HG02885 (cell line): ENCODE measurements around the gene HDLBP.
"Not testable (repeated sequence)": the region's sequence is repeated elsewhere in the genome, so short reads cannot be mapped to it uniquely, and the experiment has no call there.

Source experiments
- ATAC-seq: cut with Tn5 transposase; IDR thresholded peaks from one replicate; pipeline ENCODE4 v1.9.1; 2021; ENCODE audit warnings: mild to moderate bottlenecking; ENCODE audit not compliant: unreplicated experiment, poor library complexity

HDLBP gene

DNA sequence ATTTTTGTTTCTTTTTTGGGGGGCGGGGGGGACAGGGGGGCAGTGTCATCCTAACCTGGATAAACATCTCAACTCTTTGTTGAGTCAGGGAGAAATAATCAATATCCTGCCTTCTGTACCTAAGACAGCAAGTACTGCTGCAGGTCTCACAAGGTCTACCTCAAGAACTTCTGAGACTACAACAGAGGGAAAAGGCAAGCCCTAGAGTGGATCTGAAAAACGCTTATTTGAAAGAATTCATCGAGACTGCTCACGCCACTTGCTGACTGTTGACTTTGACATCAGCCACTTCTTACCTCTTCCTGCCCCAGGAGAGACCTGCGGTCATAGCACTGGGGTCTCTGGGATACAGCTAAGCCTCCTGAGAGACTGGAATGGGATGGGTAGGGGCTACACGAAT lies 8.4 kb downstream of the HDLBP start:
- no peak for ATAC-seq

DNA sequence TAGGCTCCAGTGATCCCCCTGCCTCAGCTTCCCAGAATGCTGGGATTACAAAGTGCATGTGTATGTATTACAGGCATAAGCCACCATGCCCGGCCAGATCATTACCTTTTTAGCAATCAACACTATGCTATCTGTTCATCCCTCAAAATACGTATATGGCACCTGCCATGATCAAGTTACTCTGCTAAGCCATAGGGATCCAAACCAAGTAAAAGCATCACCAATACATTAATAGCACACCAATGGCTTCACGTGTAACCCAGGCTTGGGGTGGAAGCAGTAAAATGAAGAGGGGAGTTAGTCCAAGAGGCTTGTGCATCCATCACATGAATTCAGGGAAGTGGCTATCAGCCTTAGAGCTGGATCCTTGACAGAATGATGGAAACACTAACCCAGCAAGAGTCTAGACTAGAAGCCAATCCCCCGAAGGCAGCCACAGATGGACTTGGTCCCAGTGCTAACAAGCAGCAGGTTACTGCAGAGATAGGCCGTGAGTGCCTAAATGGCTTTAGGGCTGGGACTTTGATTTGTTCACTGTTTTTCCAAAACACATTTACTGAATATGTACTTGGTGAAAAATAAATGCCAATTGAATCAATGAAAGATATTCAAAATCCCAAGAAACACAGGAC lies 11.3 kb downstream of the HDLBP start:
- no peak for ATAC-seq

DNA sequence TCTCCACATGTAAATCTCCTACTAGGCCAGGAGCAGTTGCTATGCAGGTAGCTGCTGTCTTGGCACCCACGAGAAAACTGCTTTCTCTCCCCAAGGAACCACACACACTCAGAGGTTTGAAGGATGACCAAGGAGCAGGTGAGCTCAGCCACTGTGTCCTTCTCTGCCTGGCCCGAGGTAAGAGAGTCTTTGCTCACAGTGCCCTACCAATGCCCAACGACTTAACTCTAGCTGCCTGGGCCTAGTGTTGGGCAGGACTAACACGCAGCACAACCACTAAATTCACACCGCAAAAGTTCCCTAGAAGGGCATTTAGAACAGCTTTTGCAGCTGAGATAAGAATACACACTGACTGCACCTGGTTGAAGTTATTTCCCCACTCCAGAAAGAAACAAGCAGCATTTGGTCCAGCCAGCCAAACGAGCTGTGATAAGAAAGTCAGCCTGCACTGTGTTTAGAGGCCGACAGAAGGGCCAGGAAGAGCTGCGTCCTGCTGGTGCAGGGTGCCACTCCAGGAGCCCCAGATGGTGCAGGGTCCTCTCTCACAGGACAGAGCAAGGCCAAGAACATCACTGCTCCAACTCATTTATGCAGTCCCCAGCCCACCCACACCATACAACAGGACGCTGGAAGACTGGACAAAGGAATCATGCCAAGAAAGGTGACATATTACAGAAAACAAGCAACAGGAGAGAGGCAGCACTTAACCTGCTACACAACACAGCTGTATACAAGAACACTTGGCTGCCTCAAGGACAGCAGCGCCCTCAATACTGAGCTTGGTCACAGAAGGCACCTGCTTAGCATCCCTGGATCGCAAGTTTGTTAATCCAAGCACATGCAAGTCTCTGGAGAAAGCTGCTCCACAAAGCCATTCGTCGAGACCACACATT lies 12.5 kb downstream of the HDLBP start:
- no peak for ATAC-seq

DNA sequence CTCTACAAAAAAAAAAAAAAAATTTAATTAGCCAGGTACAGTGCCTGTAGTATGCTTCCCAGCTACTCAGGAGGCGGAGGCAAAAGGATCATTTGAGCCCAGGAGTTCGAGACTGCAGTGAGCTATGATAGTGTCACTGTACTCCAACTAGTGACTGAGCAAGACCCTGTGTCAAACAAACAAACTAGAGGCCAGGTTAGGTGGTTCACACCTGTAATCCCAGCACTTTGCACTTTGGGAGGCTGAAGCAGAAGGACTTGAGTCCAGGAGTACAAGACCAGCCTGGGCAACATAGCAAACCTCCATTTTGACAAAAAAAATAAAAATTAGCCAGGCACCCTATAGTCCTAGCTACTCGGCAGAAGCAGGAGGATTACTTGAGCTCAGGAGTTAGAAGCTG lies 13.4 kb downstream of the HDLBP start:
- ATAC-seq = no peak

DNA sequence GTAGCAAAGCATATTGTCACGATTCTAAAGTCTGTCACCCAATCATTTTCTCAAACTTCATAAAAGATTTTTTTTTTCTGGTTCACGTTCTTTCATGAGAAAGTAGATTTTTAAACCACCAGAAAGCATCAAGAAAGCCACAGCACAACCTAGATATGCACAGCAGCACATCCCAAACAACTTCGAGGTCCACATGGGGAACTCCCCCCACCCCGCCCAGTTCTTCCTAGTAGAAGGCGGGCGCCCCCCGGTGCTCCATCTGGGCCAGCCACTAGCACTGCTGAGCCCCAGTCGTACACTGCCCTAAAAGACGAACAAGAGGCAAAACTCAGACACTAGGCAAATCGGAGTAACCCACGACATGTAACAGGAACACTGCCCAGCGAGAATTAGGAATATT lies 15.5 kb downstream of the HDLBP start:
- no peak for ATAC-seq

DNA sequence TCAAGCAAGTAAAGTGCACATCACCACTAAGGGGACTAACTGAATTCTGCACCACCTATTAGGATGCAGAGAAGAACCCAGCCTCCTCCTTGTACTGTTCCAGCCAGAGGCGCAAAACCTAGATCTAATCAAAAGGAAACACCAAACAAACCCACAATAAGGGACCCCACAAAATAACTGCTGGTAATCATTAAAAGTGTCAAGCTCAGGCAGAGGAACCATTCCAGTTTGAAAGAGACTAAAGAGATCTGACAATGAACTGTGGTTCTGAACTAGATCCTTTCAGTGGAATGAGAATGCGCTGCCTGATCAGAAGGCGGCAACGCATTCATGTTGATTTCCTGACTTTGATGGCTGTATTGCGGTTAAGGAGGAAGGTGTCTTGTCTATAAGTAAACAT lies 16.8 kb downstream of the HDLBP start:
- no peak for ATAC-seq

DNA sequence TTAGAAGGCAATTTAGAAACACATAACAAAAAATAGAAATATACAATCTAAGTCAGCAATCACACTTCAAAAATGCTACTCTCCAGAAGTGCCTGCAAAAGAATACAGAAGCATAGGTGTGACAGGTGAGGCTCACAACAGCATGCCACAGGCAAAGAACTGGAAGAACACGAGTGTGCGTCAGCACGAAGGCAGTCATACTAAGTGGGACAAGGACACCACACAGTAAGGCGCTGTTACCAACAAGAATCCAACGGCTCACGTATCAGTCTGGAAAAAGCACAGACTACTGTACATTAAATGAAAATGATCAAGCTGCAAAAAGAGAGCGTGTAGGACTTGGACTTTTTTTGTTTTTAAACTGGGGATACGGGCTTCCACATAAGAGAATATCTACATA lies 18.7 kb downstream of the HDLBP start:
- ATAC-seq = no peak

DNA sequence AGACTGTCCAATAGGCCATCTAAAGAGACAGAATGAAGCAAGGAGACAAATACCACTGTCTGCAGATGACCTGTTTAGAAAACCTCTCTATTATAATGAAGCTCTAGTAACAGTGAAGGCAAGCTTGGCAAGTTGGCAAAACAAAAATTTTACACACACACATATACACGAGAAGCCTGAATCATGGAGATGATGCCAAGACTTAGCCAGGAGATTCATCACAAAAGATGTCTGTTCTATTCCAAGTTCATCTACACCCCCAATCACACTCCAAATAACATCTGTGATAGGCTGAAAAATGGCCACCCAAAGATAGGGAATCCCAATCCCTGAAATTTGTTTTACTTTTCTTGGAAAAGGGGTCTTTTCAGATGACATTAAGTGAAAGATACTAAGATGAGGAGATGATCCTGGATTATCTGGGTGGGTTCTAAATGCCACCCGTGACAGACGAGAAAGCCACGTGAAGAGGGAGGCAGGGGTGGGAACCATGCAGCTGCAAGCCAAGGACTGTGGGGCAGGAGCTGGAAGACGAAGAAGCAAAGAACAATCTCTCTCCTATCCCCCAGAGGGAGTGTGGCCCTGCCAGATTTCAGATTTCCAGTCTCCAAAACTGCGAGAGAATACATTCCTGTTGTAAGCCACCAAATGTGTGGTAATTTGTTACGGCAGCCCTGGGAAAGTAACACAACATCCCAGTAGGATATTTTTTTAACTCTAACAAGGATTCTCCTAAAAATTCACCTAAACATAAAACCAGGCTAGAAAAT lies 20.0 kb downstream of the HDLBP start:
- no peak for ATAC-seq

DNA sequence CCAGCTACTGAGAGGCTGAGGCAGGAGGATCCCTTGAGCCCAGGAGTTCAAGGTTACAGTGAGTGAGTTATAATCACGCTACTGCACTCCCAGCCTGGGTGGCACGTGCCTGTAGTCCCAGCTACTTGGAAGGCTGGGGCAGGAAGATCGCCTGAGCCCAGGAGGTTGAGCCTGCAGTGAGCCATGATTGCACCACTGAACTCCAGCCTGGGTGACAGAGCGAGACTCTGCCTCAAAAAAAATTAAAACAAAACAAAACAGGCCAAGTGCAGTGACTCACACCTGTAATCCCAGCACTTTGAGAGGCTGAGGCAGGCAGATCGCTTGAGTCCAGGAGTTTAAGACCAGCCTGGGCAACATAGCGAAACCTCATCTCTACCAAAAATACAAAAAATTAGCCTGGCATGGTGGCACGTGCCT lies 22.1 kb downstream of the HDLBP start:
- ATAC-seq = not testable (repeated sequence)

DNA sequence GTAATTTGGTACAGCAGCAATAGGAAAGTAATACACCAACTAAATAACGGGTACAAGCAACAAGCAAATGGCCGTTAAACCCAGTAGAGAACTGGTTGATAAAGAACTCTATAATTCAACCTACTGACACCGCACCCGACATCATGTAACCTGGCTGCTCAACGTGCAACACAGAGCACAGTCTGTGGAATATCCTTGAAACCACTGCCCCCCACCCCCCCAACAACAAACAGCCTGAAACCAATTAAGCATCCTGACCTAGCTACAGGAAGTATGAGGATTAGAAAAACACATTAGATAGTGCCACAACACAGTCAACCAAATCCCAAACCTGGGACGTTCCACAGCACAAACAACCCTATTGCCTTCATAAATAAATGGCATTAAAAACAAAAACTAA lies 23.5 kb downstream of the HDLBP start:
- no peak for ATAC-seq

DNA sequence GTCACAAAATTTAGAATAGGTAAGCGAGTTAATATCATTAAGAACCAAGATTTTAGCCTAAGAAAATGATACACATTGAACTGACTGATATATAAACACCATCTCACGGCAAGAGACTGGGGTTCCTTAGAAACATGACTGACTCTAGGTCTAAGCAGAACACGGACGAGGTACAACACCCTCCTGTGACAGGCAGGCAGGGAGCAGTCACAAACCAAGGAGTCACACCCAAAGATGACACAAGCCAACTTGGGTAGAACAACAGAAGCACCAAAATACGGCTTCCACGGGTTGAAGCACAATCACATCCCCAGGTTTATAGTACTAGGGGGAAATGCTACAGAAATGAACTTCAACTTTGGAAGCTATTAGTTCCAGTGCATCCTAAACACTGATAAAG lies 24.3 kb downstream of the HDLBP start:
- no peak for ATAC-seq

DNA sequence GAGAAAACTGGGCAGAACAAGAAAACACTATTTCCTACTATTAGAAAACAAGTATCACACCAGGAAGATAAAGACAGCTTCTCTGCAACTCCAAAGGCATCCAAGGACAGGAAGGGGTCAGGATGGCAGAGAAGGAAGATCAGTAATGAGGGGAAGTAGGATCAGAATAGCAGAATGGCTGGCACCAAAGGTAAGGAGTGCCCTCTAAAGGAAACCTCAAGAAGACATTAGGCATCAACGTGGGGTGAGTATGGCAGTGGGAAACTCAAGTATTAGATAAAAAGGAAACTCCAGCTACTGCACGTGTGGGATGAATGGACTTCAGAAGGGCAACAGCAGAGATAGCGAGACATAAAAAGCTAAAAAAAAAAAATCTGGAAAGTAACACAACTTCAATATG lies 25.9 kb downstream of the HDLBP start:
- no peak for ATAC-seq

DNA sequence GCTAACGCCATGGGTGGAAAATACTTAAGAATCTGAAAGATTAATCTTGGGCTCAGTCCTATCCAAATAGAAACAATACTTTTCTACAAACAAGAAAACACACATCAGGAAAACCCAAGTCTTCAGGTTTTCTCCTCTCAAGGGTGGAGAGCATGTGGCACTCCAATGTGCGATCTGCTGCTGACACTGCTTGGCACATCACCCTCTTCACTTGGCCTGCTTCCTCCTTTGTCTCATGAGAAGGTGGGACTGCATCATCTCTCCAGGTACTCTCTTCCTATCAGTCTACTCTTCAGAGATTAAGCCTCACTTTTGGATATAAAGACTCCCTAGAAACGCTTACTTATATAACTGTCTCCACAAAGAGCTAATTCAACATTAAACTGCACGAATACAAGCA lies 26.4 kb downstream of the HDLBP start:
- ATAC-seq = no peak

DNA sequence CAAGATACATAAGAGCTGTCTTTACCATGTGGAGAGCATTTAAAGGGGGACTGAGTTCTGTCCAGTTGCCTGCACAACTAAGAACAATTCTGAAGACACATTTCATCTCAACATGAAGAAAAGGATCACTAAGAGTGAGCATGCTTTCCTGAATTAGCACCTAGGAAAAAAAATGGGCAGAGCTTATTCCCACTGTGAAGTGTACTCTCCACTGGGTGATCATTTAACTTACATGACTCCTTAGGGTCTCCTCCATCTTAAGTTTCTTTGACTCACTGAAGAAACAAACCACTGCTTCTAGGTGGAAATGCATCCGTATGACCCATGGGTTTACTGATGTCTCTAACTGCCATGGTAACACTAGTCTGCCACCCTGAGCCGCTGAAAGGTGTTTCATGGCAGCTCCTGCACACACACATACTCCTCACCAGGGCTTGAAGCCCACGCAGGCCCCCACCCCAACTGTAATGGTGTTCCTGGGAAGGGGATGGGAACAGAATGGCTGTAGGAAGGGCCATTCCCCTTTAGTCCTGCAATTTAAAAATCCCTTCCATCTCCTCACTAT lies 27.1 kb downstream of the HDLBP start:
- no peak for ATAC-seq

DNA sequence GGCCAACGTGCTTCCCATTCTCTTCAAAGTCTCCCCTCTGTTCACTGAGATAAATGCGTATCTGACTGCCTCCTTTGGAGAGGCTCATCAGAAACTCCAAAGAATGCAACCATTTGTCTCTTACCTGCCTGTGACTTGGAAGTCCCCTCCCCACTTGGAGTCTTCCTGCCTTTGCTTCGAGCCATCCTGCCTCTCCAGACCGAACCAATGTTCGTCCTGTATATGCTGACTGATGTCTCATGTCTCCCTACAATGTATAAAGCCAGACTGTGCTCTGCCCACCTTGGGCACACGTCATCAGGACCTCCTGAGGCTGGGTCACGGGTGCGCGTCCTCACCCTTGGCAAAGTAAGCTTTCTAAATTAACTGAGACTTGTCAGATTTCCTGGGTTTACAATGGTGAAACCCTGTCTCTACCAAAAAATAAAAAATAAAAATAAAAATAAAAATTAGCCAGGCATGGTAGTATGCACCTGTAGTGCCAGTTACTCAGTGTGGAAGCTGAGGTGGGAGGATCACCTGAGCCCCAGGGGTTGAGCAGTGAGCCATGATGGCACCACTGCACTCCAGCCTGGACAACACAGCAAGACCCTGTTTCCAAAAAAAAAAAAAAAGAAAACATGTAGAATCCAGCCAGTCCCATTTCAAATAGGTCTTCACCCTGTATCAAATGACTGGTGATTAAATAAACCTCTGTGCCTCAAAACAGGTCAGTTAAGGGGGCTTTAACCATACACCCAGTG lies 29.0 kb downstream of the HDLBP start:
- ATAC-seq = no peak

DNA sequence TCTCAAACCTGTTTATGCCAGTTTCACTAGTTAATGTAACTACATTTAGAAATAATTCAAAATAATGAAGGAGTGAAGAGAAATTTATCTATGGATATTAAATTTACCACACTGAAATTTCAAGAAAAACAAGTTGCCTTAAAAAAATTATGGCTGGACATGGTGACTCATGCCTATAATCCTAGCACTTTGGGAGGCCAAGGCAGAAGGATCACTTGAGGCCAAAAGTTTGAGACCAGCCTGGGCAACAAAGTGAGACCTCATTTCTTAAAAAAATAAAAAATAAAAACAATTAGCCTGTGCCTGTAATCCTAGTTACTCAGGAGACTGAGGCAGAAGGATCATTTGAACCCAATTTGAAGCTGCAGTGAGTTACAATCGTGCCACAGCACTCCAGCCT lies 29.9 kb downstream of the HDLBP start:
- ATAC-seq = no peak

DNA sequence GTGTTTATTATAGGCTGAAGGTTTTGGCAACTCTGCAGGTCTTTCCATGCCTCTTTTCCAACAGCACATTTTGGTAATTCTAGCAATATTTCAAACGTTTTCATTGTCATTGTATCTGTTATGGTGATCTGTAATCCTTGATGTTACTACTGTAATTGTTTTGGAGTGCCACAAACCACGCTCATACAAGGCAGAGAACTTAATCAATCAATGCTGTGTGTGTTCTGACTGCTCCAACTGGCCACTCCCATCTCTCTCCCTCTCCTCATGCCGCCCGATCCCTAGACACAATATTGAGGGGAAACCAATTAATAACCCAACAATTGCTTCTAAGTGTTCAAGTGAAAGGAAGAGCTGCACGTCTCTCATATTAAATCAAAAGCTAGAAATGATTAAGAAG lies 32.9 kb downstream of the HDLBP start:
- ATAC-seq = no peak

DNA sequence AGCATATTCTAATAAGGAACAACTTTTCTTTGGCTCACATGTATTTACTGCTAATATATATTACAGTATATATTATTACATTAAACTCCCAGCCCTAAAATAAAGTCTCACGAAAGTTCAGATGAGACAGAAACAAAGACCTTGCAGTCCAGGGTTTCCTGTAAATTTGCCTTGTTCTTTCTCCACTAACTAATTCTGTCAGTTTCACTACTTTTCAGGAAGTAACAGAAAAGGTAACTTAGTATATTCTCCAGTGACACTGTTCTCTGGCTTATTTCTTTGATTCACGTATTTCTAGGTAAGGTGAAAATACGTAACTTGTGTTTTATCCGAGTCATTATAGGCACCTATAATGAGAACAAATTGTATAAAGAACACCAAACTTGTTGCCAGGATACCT lies 35.2 kb downstream of the HDLBP start:
- no peak for ATAC-seq

DNA sequence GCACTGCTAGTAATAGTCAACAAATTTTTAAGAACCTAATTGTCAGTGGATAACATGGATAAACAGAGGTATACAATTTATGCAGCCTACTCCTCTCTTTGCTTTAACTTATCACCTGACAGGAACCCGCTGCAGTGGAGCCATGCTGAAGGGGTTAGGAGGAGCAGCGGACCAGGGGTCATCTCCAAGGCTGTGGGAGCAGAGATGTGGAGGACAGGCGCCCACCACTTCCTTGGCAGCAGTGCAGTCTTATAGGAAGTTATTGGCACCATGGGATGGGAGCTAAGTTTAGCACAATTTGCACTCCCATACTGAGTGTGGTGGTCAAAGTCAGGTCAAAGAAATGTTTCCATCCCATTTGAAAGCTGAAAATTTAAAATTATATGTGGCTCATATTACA lies 35.6 kb downstream of the HDLBP start:
- ATAC-seq = no peak

DNA sequence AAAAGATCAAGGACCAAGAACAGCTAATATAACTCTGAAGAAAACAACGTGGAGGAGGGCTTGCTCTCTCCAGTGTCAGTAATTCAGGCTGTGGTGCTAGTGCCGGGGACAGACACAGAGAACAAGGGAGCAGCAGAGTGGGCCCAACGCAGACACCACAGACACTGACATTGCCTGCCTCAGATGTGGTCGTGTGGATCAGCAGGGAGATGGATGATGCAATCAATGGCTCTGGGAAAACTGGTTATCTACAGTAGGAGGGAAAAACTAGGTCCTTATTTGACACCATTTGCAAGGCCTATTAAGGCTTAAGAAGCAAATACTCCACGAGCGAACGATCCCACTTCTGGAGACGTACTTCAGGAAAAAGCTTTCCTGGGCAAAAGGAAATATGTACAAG lies 36.1 kb downstream of the HDLBP start:
- ATAC-seq = no peak
